Stimulated activated memory B cell treated with anti-CD40 and anti-IgM and Interleukin-4, amounts not matched to agents 10 μg/mL and 1 μg/mL and 100 μg/mL, for 72 hours (primary cell): ENCODE data around the gene SMOC1.

Source experiments
- ATAC-seq: fragments of 150-1000 bp; cut with Tn5 transposase; 2 replicates; pipeline ENCODE4 v1.10.0; 2021
- H3K27ac Mint-ChIP-seq: one replicate; pipeline ENCODE4 v1.8.0; 2022; ENCODE audit warnings: mild to moderate bottlenecking, mixed read lengths
- H3K27me3 Mint-ChIP-seq: one replicate; pipeline ENCODE4 v1.8.0; 2022; ENCODE audit warnings: mixed read lengths
- H3K36me3 Mint-ChIP-seq: one replicate; pipeline ENCODE4 v1.8.0; 2022; ENCODE audit warnings: mixed read lengths
- H3K4me1 Mint-ChIP-seq: one replicate; pipeline ENCODE4 v1.8.0; 2022; ENCODE audit warnings: mixed read lengths
- H3K4me3 Mint-ChIP-seq: one replicate; pipeline ENCODE4 v1.8.0; 2022; ENCODE audit warnings: mild to moderate bottlenecking, moderate library complexity, mixed read lengths
- H3K9me3 Mint-ChIP-seq: one replicate; pipeline ENCODE4 v1.8.0; 2022; ENCODE audit warnings: mixed read lengths

Gene SMOC1

DNA sequence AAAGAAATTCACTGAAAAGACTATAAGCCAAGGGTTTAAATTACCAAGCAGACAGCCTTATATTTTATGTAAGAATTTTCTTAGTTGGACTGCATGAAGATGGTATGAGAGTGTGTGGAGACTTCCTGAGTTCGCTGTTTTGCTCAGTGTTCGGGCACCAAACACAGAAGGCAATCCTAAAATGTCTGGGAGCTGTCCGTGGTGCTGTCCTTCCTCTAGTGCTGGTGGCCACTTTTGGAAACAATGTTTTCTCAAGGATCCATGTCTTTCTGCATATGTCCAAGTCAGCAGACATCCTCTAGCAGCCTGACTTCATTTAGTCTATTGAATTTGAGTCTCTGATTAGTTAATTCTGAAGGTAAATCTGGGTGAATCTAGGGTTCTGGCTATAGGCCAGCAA lies 173.8 kb downstream of the SMOC1 start:
- no peaks in the 10 kb centered on the region for H3K9me3 Mint-ChIP-seq
- no peaks in the 10 kb centered on the region for H3K36me3 Mint-ChIP-seq
- no peaks in the 10 kb centered on the region for H3K4me1 Mint-ChIP-seq
- H3K4me3 Mint-ChIP-seq: no peak overlapping the region
- no peak for ATAC-seq
- no peak overlapping the region for H3K27ac Mint-ChIP-seq
- peaks cover 25% of the 10 kb centered on the region for H3K27me3 Mint-ChIP-seq

DNA sequence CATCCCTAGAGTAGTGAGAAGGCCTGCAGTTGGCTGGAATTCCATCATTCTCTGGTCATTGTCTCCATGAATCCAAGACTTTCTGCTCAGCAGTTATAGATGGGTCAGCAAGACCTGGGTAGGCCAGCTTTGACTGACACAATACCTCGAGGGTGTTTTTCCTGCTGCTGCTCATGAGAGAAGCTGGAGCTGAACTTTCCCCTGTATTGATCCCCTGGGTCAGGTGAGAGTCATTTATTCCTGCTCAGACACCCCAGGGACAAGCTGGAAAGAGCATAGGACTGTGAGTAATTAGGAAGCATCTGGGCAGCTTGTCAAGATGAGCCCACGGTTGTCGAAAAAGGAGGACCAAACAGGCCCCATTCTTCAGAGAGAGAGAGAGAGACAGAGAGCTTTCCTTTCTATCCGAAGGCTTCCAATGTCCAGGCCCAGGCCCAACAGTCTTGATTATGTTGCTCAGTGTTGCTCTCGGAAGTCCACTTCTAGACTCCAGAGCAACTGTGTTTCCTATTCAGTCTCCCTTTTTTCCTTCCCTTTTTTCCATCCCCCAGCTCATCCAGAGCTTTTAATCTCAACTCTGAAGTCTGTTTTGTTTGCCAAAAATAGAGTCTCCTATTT lies 178.4 kb downstream of the SMOC1 start:
- peaks cover 54% of the 10 kb centered on the region for H3K27me3 Mint-ChIP-seq
- no peak overlapping the region for H3K27ac Mint-ChIP-seq
- no peak overlapping the region for H3K4me3 Mint-ChIP-seq
- no peak for ATAC-seq
- H3K4me1 Mint-ChIP-seq: no peaks in the 10 kb centered on the region
- no peaks in the 10 kb centered on the region for H3K9me3 Mint-ChIP-seq
- H3K36me3 Mint-ChIP-seq: no peaks in the 10 kb centered on the region

DNA sequence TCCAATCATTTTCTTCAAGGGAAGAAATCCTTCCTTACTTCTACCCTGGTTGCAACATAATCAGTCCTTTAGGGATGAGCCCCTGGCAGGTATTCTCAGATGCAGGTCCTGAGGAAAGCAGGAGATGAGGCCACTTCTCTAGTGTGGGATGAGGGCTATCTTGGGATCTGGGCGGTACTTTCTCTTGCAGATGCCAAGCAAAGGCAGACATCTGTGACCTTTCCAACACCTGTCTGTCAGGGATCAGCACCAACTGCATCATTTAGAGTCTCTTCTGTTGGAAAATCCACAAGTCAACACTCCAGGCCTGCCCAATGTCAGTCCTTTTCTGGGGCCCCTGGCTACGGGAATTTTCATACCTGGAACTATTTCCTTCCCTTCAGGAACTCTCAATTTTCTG lies 180.3 kb downstream of the SMOC1 start:
- Mint-ChIP-seq H3K4me3 (no peak overlapping the region), H3K27ac (no peak overlapping the region), H3K36me3 (no peaks in the 10 kb centered on the region), H3K4me1 (no peaks in the 10 kb centered on the region), H3K27me3 (peaks cover 68% of the 10 kb centered on the region), H3K9me3 (no peaks in the 10 kb centered on the region)
- no peak for ATAC-seq

DNA sequence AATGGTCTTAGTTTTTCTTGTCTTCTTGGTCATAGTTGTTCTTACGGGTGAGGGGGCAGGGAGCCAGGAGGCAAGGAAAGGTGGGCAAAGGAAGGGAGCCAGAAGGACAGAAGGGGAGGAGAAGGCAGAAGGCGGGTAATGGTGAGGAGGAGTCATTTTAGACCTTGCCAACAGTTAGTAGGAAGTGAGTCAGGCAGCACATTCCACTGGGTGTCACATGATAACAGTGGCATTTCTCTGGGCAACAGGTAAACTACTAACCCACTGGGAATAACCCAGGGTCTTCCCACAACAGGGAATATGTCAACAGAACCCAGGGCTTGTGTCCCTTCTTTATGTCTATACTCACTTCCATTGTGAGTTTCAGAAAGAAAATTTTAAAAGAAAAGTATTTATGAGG lies 181.9 kb downstream of the SMOC1 start:
- Mint-ChIP-seq H3K9me3 (no peaks in the 10 kb centered on the region), H3K27ac (no peak overlapping the region), H3K36me3 (no peaks in the 10 kb centered on the region), H3K4me1 (no peaks in the 10 kb centered on the region), H3K4me3 (no peak overlapping the region), H3K27me3 (peaks cover 60% of the 10 kb centered on the region)
- ATAC-seq: no peak

DNA sequence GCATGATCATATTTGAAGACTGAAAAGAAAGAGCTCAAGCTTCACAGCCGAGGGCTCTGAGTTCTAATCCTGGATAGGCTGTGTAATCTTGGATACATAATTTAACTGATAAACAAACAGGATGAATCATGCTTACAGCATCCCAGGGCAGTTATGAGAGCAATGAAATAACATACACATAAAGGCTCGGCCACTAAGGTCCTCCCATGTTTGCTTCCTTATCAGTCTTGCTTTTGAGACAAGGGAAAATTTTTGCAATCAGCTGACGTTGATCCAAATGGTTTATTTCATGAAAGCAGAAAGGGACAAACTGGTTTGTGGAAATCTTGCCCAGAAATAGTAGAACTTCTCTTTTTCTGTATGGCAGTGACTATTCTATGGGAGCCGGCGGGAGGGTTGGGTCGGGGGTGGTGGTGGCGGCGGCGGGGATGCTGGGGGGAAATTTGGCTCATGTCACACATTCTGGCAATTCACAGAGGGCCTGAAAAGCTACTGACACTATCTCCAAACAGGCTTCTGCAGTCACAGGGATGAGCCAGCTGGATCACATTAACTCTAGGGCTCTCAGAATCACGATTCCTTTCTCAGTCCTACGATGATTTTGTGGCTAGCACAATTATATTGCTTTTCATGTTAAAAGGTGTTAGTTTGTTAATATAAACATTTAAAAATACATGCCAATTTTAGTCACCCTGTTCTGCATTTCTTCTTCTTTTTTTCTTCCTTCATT lies 185.1 kb downstream of the SMOC1 start:
- Mint-ChIP-seq H3K27ac (no peak overlapping the region), H3K27me3 (peaks cover 31% of the 10 kb centered on the region), H3K4me3 (no peak overlapping the region), H3K36me3 (no peaks in the 10 kb centered on the region), H3K4me1 (no peaks in the 10 kb centered on the region), H3K9me3 (no peaks in the 10 kb centered on the region)
- no peak for ATAC-seq

DNA sequence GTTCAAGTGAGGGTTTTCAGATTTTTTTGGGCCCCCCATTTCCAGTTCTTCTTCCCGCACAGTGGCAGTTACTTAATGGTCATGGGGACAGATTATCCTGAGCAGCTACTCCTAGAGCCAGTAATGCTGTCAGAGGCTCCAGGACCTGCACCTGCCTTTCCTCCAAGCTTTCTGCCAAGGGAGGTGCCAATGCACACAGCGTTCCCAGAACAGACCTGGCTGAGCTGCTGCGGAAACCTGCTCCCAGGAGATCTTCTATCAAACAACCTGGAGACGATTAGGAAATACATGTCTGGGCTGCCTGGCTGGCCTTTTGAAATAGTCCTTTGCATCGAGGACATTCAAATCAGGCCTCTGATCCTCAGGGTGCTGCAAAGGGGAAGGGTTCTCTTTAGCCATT lies 188.6 kb downstream of the SMOC1 start:
- H3K27ac Mint-ChIP-seq: no peak overlapping the region
- ATAC-seq: no peak

DNA sequence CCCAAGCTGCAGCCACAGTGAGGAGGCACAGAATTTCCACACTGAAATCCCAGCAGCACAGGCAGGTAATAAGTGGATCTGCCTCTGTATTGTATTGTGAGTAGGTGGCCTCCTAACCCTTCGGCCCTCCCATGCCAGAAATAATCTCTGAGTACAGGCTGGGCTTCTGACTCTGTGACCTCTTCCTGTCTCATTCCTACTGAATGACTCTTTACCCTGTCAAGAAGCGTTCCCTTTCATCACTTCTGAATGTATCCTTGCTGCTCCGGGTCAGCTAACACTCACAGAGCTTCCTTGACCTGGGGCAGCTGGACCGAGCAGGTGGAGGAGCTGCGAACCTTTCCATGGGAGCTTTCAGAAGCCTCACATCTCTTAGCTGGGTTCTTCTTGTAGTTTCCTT lies 190.0 kb downstream of the SMOC1 start:
- no peaks in the 10 kb centered on the region for H3K9me3 Mint-ChIP-seq
- no peak for ATAC-seq
- no peak overlapping the region for H3K4me3 Mint-ChIP-seq
- H3K4me1 Mint-ChIP-seq: no peaks in the 10 kb centered on the region
- H3K27me3 Mint-ChIP-seq: peaks cover 9% of the 10 kb centered on the region
- no peaks in the 10 kb centered on the region for H3K36me3 Mint-ChIP-seq
- H3K27ac Mint-ChIP-seq: no peak overlapping the region

More for the DNA sequence above, 188.6 kb downstream of the SMOC1 start:
- Mint-ChIP-seq H3K36me3 (no peaks in the 10 kb centered on the region), H3K27me3 (peaks cover 14% of the 10 kb centered on the region), H3K9me3 (no peaks in the 10 kb centered on the region), H3K4me1 (no peaks in the 10 kb centered on the region), H3K4me3 (no peak overlapping the region)

DNA sequence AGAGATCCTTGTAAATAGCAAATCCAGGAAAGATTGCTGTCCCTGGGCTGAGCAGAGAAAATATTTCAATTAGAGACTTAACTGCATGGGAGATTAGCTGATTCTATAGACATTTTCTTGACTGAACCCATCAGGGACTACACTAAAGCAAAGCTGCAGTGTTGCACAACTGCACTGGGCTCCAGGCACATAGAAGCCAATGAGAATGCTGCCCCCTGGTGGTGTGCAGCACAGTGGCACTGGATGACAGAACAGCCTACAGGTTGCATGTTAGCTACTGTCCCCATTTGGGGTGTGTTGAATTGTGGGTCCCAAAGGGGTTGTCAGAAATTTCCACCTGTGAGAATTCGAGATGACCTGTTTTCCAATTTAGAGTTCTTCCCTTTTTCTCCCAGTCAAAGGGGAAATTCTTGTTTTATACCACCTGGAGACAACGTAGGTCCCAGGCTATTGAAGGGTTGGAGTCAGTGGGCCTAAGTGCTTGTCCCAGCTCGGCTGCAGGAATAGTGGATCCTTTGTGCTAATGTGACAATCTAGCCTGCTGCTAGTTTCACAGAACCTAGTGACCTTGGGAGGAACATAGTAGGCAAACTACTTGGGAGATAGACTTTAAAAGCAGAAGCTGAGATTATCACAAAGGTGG lies 194.8 kb downstream of the SMOC1 start:
- ATAC-seq: peak; percentile 52
- no peak overlapping the region for H3K27ac Mint-ChIP-seq

DNA sequence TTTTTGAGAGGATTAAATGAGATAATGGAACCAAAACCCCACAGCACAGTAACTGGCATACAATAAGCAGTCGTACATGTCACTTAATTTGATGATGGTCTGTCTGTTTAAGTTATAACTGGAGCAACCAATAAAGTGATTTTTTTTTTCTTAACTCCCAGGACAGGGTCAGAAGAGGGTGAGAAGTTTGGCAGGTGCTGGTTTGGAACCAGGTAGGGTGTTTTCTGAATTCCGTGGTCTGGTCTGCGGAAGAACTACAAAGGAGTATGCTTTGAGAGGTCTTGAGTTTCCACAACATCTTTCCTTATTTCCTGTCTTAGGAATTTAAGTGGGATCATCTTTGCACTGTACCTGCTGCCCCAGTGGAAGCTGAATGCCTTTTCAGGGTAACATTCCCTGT lies 197.8 kb downstream of the SMOC1 start:
- no peak for ATAC-seq
- Mint-ChIP-seq H3K4me1 (no peaks in the 10 kb centered on the region), H3K27me3 (peaks cover 41% of the 10 kb centered on the region), H3K27ac (no peak overlapping the region), H3K4me3 (no peak overlapping the region), H3K9me3 (no peaks in the 10 kb centered on the region), H3K36me3 (no peaks in the 10 kb centered on the region)

More for the DNA sequence above, 194.8 kb downstream of the SMOC1 start:
- H3K27me3 Mint-ChIP-seq: peaks cover 41% of the 10 kb centered on the region
- H3K9me3 Mint-ChIP-seq: no peaks in the 10 kb centered on the region
- H3K4me1 Mint-ChIP-seq: no peaks in the 10 kb centered on the region
- no peaks in the 10 kb centered on the region for H3K36me3 Mint-ChIP-seq
- no peak overlapping the region for H3K4me3 Mint-ChIP-seq

DNA sequence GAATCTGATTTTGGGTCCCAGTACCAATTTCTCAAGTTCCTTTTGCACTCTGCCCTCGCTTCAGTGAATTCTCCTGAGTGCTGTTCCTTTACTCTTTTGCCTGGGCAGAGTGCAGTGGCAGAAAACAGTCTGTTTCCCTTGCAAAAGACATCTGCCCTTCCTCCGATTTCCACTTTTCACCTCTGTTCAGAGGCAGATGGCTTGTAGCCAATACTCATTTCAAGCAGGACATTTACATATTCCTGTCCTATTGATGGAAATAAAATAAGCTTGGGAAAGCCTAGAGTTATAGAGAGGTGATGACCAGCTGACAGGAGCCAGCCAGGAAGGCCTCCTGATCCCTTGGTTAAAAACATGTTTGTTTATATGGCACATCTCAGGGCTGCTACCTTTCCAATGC lies 198.5 kb downstream of the SMOC1 start:
- no peaks in the 10 kb centered on the region for H3K4me1 Mint-ChIP-seq
- no peak overlapping the region for H3K27ac Mint-ChIP-seq
- ATAC-seq: no peak
- H3K4me3 Mint-ChIP-seq: no peak overlapping the region
- H3K9me3 Mint-ChIP-seq: no peaks in the 10 kb centered on the region
- H3K36me3 Mint-ChIP-seq: no peaks in the 10 kb centered on the region
- H3K27me3 Mint-ChIP-seq: peaks cover 39% of the 10 kb centered on the region

DNA sequence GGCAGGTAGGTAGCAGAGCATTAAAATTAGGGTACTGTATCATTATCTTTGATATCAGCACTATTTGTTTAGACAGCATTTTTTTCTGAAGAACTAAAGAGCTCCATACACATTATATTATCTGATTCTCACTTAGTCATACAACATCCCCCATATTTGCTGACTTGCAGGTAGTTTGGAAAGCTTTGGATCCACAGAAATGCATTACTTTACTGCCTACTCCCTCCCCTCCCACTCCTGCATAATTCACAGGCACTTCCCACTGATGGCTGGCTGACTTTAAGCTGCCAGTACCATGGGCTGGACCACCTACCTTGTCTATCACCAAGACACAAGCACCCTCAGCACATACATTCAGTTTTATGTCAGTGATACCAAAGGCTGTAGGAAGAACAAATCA lies 199.1 kb downstream of the SMOC1 start:
- ATAC-seq: no peak
- H3K9me3 Mint-ChIP-seq: no peaks in the 10 kb centered on the region
- H3K36me3 Mint-ChIP-seq: no peaks in the 10 kb centered on the region
- no peak overlapping the region for H3K27ac Mint-ChIP-seq
- H3K4me3 Mint-ChIP-seq: no peak overlapping the region
- peaks cover 33% of the 10 kb centered on the region for H3K27me3 Mint-ChIP-seq
- no peaks in the 10 kb centered on the region for H3K4me1 Mint-ChIP-seq

DNA sequence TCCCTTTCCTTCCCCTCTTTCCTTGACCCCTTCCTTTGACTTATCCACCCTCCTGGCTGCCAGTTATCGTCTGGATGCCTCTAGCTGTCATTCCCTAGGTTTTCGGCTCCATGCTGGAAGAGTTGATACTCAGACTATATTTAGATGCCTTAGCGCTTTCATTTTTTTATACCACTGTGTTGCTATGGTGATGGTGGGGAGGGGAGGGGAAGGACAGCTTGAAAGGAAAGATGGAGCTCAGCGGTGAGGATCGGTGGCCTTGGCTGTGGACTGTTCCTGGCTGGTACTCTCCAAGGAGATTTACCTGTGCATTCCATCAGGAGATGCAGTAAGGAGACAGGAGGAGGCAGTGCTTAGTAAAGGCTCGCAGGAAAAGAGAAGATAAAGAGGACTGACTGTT lies 200.9 kb downstream of the SMOC1 start:
- ATAC-seq: no peak
- Mint-ChIP-seq H3K27me3 (peaks cover 43% of the 10 kb centered on the region), H3K4me1 (no peaks in the 10 kb centered on the region), H3K9me3 (no peaks in the 10 kb centered on the region), H3K27ac (no peak overlapping the region), H3K4me3 (no peak overlapping the region), H3K36me3 (no peaks in the 10 kb centered on the region)
